Measurements from ENCODE around the gene FAM200B. TPM values are rescaled to one million over a fixed set of nuclear protein-coding genes. Genes with fewer than 3 reads are reported as not detected.

Gene FAM200B
- total RNA-seq, 2 donors from 2014 or later, result 15.6 to 20.8 TPM

GRCh38 chr4:15737255-15737654, 55.6 kb downstream of the FAM200B start:
- WGBS, 2 donors, result 29 to 35% methylated on average over 3 of the region's 3 CpGs
- ATAC-seq (no peak), DNase-seq (no peak)
- TF ChIP-seq POLR2A (IDR thresholded peaks at IDR 0.05), result no peak
- no peak for TF ChIP-seq CTCF (IDR thresholded peaks at IDR 0.05)
- Histone ChIP-seq H3K27ac (no peak overlapping the region), H3K9me3 (peaks cover 0 to 5% (median 0%) of the 10 kb centered on the region in 3 donors), H3K4me3 (no peak overlapping the region), H3K27me3 (no peaks in the 10 kb centered on the region), H3K36me3 (replicated peaks in 1 of 2; ENCODE audit: insufficient read depth in 1 of 2, low read depth in 2 of 2) (no peaks in the 10 kb centered on the region), H3K4me1 (no peaks in the 10 kb centered on the region)
- intact Hi-C loops (cut with DNase I), result no loop called here

GRCh38 chr4:15738877-15739276, 57.2 kb downstream of the FAM200B start:
- Histone ChIP-seq H3K4me3 (no peak overlapping the region), H3K9me3 (peaks cover 0 to 8% (median 0%) of the 10 kb centered on the region in 3 donors), H3K27me3 (no peaks in the 10 kb centered on the region), H3K36me3 (replicated peaks in 1 of 2; ENCODE audit: insufficient read depth in 1 of 2, low read depth in 2 of 2) (no peaks in the 10 kb centered on the region), H3K27ac (no peak overlapping the region), H3K4me1 (no peaks in the 10 kb centered on the region)
- 40 to 67% methylated on average over 1 of the region's 1 CpG for WGBS, 2 donors
- no peak for DNase-seq
- TF ChIP-seq POLR2A (IDR thresholded peaks at IDR 0.05), result no peak
- TF ChIP-seq CTCF (IDR thresholded peaks at IDR 0.05), result no peak
- ATAC-seq, result no peak
- intact Hi-C loops (cut with DNase I), result no loop called here

Other genes with a start within 250 kb of the FAM200B start
- 1 to 10 TPM; 3.6 to 4.9 TPM for gene CC2D2A, start 211.9 kb upstream of the FAM200B start, total RNA-seq
- 10 to 100 TPM; 52.4 to 56.0 TPM for gene FBXL5, start 26.5 kb upstream of the FAM200B start, total RNA-seq
- gene BST1, start 21.2 kb downstream of the FAM200B start, total RNA-seq, result 1 to 10 TPM in 1 of 2 donors, under 1 TPM in 1; 0.99 to 1.6 TPM
- gene CD38, start 96.5 kb downstream of the FAM200B start, total RNA-seq, result 1 to 10 TPM in 1 of 2 donors, under 1 TPM in 1; 0.78 to 2.6 TPM